Stimulated activated CD4-positive, alpha-beta T cell treated with anti-CD3 and anti-CD28 coated beads, Interleukin-2, amount 100 ng/mL, for 24 hours (primary cell): Measurements from ENCODE around the gene AAK1.
"Not testable (repeated sequence)": the region's sequence is repeated elsewhere in the genome, so short reads cannot be mapped to it uniquely, and the experiment has no call there.

ENCODE experiments used
- DNase-seq, 2 donors: peaks; one replicate each; pipeline ENCODE4 v3.0.0-alpha.2; 2020

The AAK1 gene

GRCh38 chr2:69566669-69567068, 76.9 kb downstream of the AAK1 start:
- DNase-seq: no peak

DNA sequence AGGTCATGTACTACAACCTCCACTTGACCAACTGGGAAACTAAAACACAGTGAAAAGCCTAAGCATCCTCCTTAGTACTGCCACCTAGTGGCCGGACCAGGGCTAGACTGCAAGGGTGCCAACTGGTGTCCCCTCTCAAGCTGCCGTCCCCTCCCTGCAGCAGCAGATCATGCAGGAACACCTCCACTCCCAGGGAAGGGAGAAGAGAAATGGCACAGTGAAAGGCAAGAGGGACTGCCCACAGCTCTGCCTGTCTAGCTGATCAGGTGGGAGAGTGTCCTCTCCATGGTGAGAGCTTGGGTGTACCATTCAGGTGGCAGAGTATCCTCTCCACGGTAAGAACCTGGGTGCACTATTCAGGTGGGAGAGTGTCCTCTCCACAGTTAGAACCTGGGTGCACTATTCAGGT, 78.1 kb downstream of the AAK1 start:
- peak; percentile 76 to 82 for DNase-seq

GRCh38 chr2:69564604-69565003, 78.9 kb downstream of the AAK1 start:
- DNase-seq: no peak

GRCh38 chr2:69563021-69563420, 80.5 kb downstream of the AAK1 start:
- no peak for DNase-seq

- no peak for DNase-seq
These were observed 82.4 kb downstream of the AAK1 start for GRCh38 chr2:69561101-69561500.

DNA sequence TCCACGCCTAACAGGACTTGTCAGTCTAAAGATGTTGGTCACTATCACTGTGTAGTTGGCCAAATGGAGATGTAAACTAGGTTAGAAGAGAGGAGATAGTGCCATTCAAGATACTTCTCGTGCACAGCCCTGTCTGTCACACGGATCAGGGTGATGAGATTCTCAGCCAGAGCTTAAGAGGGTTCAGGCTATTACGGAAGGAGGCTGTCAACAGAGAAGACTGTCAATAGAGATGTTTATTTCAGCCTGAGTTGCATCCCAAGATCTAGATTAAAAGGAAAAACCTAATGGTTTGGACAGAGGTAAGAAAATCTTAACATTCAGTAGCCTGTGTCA, 83.4 kb downstream of the AAK1 start:
- DNase-seq: no peak

- DNase-seq: no peak
These were observed 83.9 kb downstream of the AAK1 start for GRCh38 chr2:69559442-69560146.

DNA sequence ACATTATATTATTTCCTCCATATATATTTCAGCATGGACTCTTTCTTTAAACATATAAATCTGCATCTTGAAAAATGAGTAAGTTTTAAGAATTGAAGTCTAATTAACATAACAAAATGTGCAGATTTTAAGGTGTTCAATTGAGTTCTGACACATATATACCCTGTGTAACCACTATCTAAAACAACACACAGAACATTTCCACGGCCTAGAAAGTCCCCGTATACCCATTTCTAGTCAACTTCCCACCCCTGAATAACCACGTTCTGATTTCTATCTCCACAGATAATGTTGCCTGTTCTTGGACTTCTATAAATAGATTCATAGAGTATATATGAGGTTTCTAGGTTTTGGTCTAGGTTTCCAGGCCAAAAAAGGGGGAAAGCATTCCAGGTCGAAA, 87.5 kb downstream of the AAK1 start:
- DNase-seq: no peak

DNA sequence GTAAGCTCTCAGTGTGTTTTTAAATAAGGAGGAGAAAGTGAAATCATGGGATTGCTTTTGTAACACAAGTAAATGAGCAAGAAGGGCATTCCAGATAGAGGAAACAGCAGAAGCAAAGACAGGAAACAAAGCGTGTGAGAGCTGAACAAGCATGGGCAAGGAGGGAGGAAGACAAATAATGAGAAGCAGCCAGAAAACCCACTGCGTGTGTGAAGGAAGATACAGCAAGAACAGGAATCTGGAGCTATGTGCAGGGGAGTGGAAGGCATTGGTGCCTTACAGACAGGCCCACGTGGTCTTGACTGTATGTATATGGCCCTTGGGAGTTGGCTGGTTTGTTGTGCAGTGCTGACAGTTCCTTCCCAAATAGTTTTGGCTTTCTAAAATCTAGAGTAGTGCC, 88.6 kb downstream of the AAK1 start:
- DNase-seq: no peak

GRCh38 chr2:69554568-69554967, 89.0 kb downstream of the AAK1 start:
- DNase-seq: no peak

- DNase-seq: no peak
These were observed 89.5 kb downstream of the AAK1 start for GRCh38 chr2:69553991-69554390.

DNA sequence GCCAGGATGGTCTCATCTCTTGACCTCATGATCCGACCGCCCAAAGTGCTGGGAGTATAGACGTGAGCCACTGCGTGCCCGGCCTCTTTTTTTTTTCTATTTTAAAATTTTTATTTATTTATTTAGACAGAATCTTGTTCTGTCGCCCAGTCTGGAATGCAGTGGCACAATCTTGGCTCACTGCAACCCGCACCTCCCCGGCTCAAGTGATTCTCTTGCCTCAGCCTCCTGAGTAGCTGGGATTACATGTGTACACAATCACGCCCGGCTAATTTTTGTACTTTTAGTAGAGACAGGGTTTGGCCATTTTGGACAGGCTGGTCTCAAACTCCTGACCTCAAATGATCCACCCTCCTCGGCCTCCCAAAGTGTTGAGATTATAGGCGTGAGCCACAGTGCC, 93.0 kb downstream of the AAK1 start:
- not testable (repeated sequence) for DNase-seq

GRCh38 chr2:69549421-69549820, 94.1 kb downstream of the AAK1 start:
- DNase-seq: no peak

GRCh38 chr2:69547984-69548715, 95.4 kb downstream of the AAK1 start:
- no peak for DNase-seq

GRCh38 chr2:69546646-69547045, 96.9 kb downstream of the AAK1 start:
- no peak for DNase-seq

DNA sequence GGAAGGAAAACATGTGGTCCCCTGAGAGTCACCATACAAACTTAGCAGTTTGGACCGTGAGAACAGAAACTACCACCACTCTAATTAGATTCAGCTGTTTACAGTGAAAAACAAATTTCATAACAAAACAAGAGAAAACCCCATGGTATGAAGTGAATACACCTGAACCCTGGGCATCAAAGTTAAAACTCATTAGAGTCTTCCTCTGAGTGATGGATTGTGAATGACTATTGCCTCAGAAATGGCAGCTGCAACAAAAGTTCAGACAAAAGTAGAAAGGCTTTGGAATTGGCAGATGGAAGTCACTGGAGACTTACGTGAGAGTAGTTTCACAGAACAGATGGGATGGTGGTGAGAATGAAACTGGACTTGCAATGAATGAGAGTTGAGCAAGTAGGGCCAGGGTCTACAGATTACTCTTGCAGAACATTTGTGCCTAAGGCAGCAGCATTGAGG, 98.0 kb downstream of the AAK1 start:
- DNase-seq: no peak

DNA sequence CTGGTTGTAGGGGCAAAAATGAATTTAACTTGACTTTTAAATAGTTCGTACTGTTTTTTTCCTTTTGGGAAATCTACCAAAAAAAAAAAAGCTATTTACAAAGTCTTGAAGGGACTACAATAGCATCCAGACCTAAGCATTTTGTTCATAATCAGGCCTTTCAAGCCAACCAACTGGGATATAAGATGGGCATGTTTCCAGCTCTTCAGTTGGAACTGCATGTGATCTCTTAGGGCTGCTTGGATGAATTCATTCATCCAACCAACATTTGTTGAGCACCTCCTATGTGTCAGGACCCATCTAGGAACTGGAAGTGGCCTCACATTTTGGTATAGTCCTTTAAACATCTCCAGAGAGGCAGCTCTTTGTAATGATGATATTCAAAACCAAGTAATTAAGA, 98.6 kb downstream of the AAK1 start:
- DNase-seq: no peak

DNA sequence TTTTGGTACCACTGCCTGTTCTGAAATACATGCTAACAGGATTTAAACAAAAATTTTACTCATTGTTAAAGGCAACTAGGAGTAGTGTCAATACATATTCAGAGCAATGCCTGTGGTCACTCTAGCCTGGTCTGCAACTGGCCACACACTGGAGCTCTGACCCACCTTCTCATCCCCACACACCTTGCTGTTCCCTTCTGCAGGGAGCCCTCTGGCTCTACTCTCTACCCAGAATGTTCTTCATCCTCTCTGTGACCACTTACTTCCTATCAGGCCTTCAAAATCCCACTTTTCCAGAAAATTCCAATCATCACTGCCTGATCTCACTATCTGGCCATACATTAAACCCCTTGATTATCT, 104.0 kb downstream of the AAK1 start:
- no peak for DNase-seq

DNA sequence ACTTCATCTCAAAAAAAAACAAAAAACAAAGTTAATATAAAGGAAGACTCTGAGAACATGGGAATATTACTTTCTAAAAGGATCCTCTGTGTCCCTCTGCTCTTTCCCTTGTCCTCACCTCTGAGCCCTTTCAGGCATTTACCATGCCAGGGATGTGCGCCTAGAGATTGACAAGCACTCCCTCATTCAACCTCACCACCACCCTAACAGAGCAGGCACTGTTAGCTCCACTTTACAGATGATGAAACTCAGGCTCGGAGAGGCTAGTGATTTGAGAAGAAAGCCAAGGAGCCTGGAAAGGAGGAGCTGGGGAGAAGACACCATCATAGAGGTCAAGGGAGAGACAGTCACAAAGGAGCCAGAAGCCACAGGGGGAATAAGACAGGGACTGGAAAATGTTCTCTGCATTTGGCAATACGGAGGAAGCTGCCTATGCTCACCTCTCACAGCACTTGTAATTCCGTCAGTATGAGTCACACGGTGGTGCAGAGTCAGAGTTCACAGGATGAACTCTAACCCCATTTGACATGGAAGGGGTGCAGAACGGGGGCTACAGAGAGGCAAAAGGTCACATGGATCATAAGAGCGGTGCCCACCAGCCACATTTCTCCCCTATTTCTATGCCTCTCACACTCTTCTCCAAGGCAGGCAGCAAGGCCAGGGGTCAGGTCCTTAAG, 104.5 kb downstream of the AAK1 start:
- DNase-seq: no peak

GRCh38 chr2:69538249-69538648, 105.3 kb downstream of the AAK1 start:
- DNase-seq: no peak

DNA sequence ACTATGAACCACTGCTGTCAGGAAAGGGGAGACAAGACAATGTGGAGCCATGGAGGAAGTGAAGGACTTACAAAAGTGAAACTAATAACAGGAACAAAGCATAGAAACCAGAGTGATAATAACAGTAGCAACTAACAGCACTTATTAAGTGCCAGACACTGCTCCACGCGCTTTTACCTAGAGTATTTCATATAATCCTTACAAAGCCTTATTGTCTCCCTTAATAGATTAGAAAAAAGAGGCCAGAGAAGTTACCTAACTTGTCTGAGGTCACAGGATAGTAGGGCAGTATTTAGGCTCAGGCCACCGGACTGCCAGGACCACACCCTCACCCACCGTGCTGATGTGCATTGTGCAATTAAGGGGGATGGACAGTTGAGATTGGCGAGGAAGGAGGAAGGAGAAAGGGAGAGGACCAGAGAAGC, 107.7 kb downstream of the AAK1 start:
- DNase-seq: no peak

DNA sequence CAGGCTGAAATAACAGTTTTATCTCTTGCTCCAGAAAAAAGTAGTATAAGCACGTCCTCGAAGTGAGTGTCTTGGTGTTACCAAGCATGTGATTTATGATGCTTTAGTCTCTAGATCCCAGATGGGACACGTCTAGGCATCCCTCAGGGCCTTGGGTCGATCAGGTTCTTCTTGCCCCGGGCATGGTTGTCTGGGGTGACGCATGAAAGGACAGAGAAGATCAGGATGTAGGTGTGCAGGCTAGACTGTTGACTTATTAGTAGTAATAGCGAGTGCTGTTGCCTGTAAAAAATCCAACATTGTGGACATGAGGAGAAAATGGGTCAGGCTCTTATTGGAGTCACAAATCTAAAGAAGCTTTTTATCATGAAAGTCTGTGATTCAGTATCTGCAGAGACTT, 112.4 kb downstream of the AAK1 start:
- no peak for DNase-seq

DNA sequence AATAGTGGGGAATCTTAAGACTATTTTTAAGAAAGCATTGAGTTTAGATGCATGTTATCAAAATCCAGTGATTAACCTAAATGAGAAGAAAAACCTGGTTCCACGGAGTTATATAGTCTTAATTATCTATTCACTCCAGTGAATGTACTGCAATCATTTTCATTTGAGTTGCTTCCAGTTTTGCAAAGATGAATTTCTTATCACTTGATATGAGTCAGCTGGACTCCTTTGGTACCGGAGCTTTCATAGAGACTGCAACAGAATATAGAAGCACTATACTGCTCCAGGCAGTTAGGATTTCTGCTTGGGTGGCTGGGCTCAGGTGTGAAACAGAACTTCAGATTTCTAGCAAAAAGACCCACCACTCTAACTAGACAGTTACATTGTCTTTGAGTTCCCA, 114.1 kb downstream of the AAK1 start:
- no peak for DNase-seq

GRCh38 chr2:69525261-69525660, 118.3 kb downstream of the AAK1 start:
- DNase-seq: no peak
